K562 (cell line): Measurements from ENCODE around the gene SLK. TPM values are rescaled to one million over a fixed set of nuclear protein-coding genes. Genes with fewer than 3 reads are reported as not detected.
A peak's percentile ranks its signal among the peaks of the same experiment; 100 is the strongest.

Experiments used
- BRF1 ChIP-seq: IDR thresholded peaks from 3 replicates; pipeline ENCODE4 v1.6.1; 2011; ENCODE audit warnings: borderline replicate concordance, mild to moderate bottlenecking; ENCODE audit not compliant: insufficient read length; ENCODE audit errors: extremely low read depth
- GTF2F1 ChIP-seq: IDR thresholded peaks from 2 replicates; pipeline ENCODE4 v1.6.1; 2011; ENCODE audit warnings: low read depth, low read length, improper control_type of control experiment
- MAFG ChIP-seq: fragments of 450-650 bp; conservative IDR thresholded peaks from 2 replicates; pipeline ENCODE4 v1.6.1; 2016; ENCODE audit warnings: missing genetic modification characterization, missing compliant biosample characterization
- MAFK ChIP-seq: IDR thresholded peaks from 2 replicates; pipeline ENCODE4 v1.6.1; 2011; ENCODE audit warnings: low read length, improper control_type of control experiment
- polyA plus RNA-seq, 8 experiments: library from polyadenylated mRNA; depleted of rRNA in 4 of 8; stranded (reverse) in 5 of 8; unstranded in 3 of 8; fragments of >200 nt; fragmentation: Nextera tagmentation in 2 of 8; fragmentation: Illumina TruSeq in 1 of 8; extraction: Ambion mirVana in 2 of 8; extraction: Trizol in 1 of 8; gene quantifications; 2 replicates each; pipeline versions ENCODE4 v1.2.1 to v1.2.3, GENCODE V29; 2011 to 2014; ENCODE audit warnings: inconsistent platforms in 1 of 8, missing spikeins in 1 of 8
- total RNA-seq, 7 experiments: library from RNA; depleted of rRNA in 6 of 7; stranded (reverse); fragments of >200 nt in 6 of 7; fragmentation: Illumina TruSeq in 2 of 7; extraction: Trizol in 2 of 7; gene quantifications; 2 replicates each; pipeline versions ENCODE4 v1.2.1 to v1.2.3, GENCODE V29; 2011 to 2021; ENCODE audit warnings: low replicate concordance in 1 of 7
- TF ChIP-seq, protein P1 (sequence below), 2 experiments: fragments of 200-800 bp in 1 of 2; sonication (Bioruptor generic) in 1 of 2; sonication (generic) in 1 of 2; formaldehyde crosslinking in 1 of 2; IDR thresholded peaks in 1 of 2; conservative IDR thresholded peaks in 1 of 2; 2 replicates each; pipeline versions ENCODE4 v1.5.0 to v1.6.1; 2016 to 2020; ENCODE audit warnings: missing compliant biosample characterization in 1 of 2, missing genetic modification characterization in 1 of 2, missing genetic modification reagents in 1 of 2
- TF ChIP-seq, protein P2 (sequence below), 2 experiments: fragments of 450-650 bp; IDR thresholded peaks; 2 replicates each; pipeline ENCODE4 v1.6.1; 2016; ENCODE audit warnings: mild to moderate bottlenecking in 2 of 2, borderline replicate concordance in 1 of 2, low read depth in 1 of 2, moderate library complexity in 1 of 2

SLK gene
- total and polyA plus RNA-seq, 9 of the 15 experiments (the other 6 are each of a cell fraction or from before 2014, with no cell fraction given), result 8.2 to 40.0 (median 23.4) TPM

GRCh38 chr10:103998805-103999204 is 31.9 kb downstream of the SLK start (continued):
- TF ChIP-seq, protein P1, sequence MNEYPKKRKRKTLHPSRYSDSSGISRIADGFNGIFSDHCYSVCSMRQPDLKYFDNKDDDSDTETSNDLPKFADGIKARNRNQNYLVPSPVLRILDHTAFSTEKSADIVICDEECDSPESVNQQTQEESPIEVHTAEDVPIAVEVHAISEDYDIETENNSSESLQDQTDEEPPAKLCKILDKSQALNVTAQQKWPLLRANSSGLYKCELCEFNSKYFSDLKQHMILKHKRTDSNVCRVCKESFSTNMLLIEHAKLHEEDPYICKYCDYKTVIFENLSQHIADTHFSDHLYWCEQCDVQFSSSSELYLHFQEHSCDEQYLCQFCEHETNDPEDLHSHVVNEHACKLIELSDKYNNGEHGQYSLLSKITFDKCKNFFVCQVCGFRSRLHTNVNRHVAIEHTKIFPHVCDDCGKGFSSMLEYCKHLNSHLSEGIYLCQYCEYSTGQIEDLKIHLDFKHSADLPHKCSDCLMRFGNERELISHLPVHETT (CRISPR knock-in tag; conservative IDR thresholded peaks at IDR 0.05 in 1 of 2, IDR thresholded peaks at IDR 0.05 in 1 of 2), result no peak
- TF ChIP-seq MAFK (peak; percentile 15; the same call in 1 of the 2 replicates), MAFG (tag) (peak; percentile 38; the same call in 1 of the 2 replicates), GTF2F1 (no peak), BRF1 (no peak)
- TF ChIP-seq, protein P2, sequence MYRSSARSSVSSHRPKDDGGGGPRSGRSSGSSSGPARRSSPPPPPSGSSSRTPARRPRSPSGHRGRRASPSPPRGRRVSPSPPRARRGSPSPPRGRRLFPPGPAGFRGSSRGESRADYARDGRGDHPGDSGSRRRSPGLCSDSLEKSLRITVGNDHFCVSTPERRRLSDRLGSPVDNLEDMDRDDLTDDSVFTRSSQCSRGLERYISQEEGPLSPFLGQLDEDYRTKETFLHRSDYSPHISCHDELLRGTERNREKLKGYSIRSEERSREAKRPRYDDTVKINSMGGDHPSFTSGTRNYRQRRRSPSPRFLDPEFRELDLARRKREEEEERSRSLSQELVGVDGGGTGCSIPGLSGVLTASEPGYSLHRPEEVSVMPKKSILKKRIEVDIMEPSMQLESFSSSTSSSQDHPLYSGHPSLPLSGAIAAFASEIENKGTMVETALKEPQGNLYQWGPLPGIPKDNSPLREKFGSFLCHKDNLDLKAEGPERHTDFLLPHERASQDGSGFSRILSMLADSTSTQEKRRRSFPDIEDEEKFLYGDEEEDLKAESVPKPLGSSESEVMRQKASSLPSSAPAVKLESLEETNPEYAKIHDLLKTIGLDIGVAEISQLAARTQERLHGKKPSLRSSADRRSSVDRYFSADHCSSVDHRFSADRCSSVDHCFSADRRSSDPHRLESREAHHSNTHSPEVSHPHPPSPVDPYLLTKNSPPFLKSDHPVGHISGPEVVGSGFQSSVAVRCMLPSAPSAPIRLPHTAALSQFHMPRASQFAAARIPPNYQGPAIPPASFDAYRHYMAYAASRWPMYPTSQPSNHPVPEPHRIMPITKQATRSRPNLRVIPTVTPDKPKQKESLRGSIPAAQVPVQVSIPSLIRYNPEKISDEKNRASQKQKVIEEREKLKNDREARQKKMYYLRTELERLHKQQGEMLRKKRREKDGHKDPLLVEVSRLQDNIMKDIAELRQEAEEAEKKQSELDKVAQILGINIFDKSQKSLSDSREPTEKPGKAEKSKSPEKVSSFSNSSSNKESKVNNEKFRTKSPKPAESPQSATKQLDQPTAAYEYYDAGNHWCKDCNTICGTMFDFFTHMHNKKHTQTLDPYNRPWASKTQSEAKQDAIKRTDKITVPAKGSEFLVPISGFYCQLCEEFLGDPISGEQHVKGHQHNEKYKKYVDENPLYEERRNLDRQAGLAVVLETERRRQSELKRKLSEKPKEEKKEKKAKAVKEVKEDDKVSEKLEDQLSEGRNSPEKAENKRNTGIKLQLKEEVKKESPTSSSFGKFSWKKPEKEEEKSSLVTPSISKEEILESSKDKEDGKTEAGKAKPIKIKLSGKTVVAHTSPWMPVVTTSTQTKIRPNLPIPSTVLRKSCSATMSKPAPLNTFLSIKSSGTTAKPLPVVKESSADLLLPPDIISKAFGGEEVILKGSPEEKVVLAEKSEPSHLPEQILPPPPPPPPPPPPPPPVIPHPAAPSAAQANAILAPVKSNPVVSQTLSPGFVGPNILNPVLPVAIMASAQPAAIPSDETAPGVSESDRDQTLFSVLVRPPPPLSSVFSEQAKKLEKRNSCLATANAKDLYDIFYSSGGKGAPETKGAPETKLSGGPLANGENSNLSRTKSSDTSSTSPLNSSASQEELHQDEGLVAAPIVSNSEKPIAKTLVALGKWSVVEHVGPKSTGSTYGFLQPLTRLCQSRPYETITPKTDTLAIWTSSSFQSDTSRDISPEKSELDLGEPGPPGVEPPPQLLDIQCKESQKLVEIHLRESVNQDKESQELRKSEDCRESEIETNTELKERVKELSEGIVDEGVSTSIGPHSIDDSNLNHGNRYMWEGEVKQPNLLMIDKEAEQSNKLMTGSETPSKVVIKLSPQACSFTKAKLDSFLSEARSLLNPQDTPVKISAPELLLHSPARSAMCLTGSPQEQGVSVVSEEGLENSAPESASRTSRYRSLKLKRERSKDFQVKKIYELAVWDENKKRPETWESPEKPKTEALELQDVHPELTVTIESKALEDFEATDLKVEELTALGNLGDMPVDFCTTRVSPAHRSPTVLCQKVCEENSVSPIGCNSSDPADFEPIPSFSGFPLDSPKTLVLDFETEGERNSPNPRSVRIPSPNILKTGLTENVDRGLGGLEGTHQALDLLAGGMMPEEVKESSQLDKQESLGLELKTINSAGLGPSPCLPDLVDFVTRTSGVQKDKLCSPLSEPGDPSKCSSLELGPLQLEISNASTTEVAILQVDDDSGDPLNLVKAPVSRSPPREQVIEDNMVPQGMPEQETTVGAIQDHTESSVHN (IDR thresholded peaks at IDR 0.05; ENCODE audit: borderline replicate concordance in 1 of 2, low read depth in 1 of 2), result no peak
